ENCODE data around the gene CDKAL1. TPM values are rescaled to one million over a fixed set of nuclear protein-coding genes. Genes with fewer than 3 reads are reported as not detected.

The CDKAL1 gene
- total and polyA plus RNA-seq, 2 donors (not counting 3 experiments of a cell fraction or from before 2014, with no cell fraction given) = 6.1 to 20.5 TPM

DNA sequence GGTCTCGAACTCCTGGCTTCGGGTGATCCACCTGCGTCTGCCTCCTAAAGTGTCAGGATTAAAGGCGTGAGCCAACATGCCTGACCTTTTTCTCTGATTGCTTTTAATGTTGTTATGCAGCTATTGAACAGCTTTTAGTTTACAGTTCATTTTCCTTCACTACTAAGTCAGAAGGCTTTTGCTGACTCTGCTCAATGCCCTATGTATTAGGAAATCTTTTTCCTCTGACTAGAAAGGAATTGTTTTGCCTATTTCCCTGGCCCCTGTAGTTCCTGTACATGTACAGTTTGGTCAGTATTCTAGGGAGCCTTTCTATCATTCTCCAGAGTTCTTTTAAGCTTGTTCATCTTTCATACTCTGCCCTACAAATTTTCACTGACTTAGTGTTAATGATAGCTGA is 280.2 kb downstream of the CDKAL1 start:
- FAIRE-seq (no peak), DNase-seq (ENCODE audit: low read depth, low spot score) (no peak)
- no peak overlapping the region for H2AFZ ChIP-seq (ENCODE audit: low read depth, low read length)
- H3K27me3 ChIP-seq (ENCODE audit: control insufficient read depth in 2 of 2, insufficient read depth in 2 of 2, low read length in 2 of 2) = no peaks in the 10 kb centered on the region
- BruUV-seq (replicated peaks) = no TSS peak
- peaks cover 12% of the 10 kb centered on the region for H3K4me1 ChIP-seq (ENCODE audit: control insufficient read depth, extremely low read depth, insufficient read depth, low read length)
- H3K27ac ChIP-seq (ENCODE audit: insufficient read depth, low read depth, low read length) = no peak overlapping the region
- H4K20me1 ChIP-seq (replicated peaks; ENCODE audit: control insufficient read depth, extremely low read depth, insufficient read depth, low read length) = no peaks in the 10 kb centered on the region
- H3K36me3 ChIP-seq (ENCODE audit: control insufficient read depth in 2 of 2, extremely low read depth in 1 of 2, insufficient read depth in 2 of 2, low read length in 2 of 2) = no peaks in the 10 kb centered on the region
- H3K9ac ChIP-seq (replicated peaks; ENCODE audit: extremely low read depth, insufficient read depth, low read length) = no peak overlapping the region
- no peaks in the 10 kb centered on the region for H3K9me1 ChIP-seq (replicated peaks; ENCODE audit: control insufficient read depth, extremely low read depth, insufficient read depth, low read length)
- intact Hi-C loops (cut with micrococcal nuclease) (loop anchor here (5.0 to 10.0 kb wide), 2 partner anchors 190 to 412 kb away; partner anchors contain the start of gene E2F3), dilution Hi-C loops (cut with MboI; ENCODE audit: extremely low pct_ligation_motif_present, low sequenced_read_pairs) (no loop called here)
- H3K79me2 ChIP-seq (ENCODE audit: control insufficient read depth, insufficient read depth, low read length) = no peaks in the 10 kb centered on the region
- no peaks in the 10 kb centered on the region for H3K9me3 ChIP-seq (replicated peaks; ENCODE audit: control insufficient read depth, insufficient read depth, low read length)
- POLR2A ChIA-PET = no interaction called here
- no peak for TF ChIP-seq FOS (IDR thresholded peaks at IDR 0.05; ENCODE audit: borderline replicate concordance, insufficient read depth, low read length)
- TF ChIP-seq GATA2 (IDR thresholded peaks at IDR 0.05; ENCODE audit: insufficient read depth, insufficient read length, low read depth, low read length) = no peak
- no peak for TF ChIP-seq JUN (IDR thresholded peaks at IDR 0.05; ENCODE audit: borderline replicate concordance, insufficient read depth, insufficient read length, low read depth)
- TF ChIP-seq, protein P1, sequence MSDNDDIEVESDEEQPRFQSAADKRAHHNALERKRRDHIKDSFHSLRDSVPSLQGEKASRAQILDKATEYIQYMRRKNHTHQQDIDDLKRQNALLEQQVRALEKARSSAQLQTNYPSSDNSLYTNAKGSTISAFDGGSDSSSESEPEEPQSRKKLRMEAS (IDR thresholded peaks at IDR 0.05; ENCODE audit: insufficient read depth, insufficient read length) = no peak
- TF ChIP-seq POLR2AphosphoS5 (IDR thresholded peaks at IDR 0.05; ENCODE audit: insufficient read depth, low read depth, low read length) = no peak
- TF ChIP-seq MYC (IDR thresholded peaks at IDR 0.05; ENCODE audit: low read depth, low read length) = no peak
- TF ChIP-seq, protein P2, sequence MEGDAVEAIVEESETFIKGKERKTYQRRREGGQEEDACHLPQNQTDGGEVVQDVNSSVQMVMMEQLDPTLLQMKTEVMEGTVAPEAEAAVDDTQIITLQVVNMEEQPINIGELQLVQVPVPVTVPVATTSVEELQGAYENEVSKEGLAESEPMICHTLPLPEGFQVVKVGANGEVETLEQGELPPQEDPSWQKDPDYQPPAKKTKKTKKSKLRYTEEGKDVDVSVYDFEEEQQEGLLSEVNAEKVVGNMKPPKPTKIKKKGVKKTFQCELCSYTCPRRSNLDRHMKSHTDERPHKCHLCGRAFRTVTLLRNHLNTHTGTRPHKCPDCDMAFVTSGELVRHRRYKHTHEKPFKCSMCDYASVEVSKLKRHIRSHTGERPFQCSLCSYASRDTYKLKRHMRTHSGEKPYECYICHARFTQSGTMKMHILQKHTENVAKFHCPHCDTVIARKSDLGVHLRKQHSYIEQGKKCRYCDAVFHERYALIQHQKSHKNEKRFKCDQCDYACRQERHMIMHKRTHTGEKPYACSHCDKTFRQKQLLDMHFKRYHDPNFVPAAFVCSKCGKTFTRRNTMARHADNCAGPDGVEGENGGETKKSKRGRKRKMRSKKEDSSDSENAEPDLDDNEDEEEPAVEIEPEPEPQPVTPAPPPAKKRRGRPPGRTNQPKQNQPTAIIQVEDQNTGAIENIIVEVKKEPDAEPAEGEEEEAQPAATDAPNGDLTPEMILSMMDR (IDR thresholded peaks at IDR 0.05; ENCODE audit: extremely low read depth in 1 of 2, insufficient read depth in 1 of 2, low read depth in 1 of 2, low read length in 2 of 2) = no peak
- no peak for TF ChIP-seq POLR2A (IDR thresholded peaks at IDR 0.05; ENCODE audit: low read depth, low read length)
- no peak for TF ChIP-seq EZH2 (IDR thresholded peaks at IDR 0.05; ENCODE audit: borderline replicate concordance, low read depth, low read length, severe bottlenecking)
- CTCF ChIA-PET = interaction anchor here (1.0 to 1.1 kb wide), 2 partner anchors 11 to 779 kb away, joined by 3 to 5 read pairs; partner anchors contain the start of gene SOX4
- H3K4me3 ChIP-seq (replicated peaks in 1 of 3; ENCODE audit: insufficient read depth in 1 of 3, low read depth in 1 of 3, low read length in 3 of 3) = no peak overlapping the region
- H3K4me2 ChIP-seq (ENCODE audit: insufficient read depth, low read length) = no peak overlapping the region
